ENCODE measurements around the gene TMEM168. TPM values are rescaled to one million over a fixed set of nuclear protein-coding genes. Genes with fewer than 3 reads are reported as not detected.

TMEM168 gene
- total RNA-seq, 1 experiment from 2014 or later, result 11.2 TPM

DNA sequence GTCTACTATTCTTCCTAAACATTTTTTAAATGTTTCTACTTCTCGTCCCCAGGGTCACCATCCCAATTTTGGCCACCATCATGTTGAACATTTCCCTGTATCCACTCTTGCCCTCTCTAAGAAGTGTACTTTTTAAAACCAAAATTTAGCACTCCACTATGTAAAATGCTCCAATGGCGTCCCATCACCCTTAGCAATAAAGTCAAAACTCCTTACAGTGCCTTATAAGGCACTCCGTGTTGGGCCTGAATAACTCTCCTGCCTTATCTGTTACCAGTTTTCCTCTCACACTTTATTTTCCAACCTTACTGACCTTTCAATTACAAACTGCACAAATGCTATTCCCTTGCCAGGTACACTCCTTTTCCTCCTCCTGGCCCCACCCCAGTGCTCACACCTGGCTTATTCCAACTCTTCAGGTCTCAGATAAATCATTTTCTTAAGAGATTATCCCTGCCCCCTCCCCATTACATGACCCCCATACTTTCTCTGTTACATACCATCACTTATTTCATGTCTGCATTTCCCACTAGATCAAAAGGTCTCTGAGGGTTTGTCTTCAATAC is 1.3 kb downstream of the TMEM168 start (continued):
- TF ChIP-seq ZNF232 (CRISPR knock-in tag; IDR thresholded peaks at IDR 0.05) (no peak), FOXP1 (CRISPR knock-in tag; IDR thresholded peaks at IDR 0.05; ENCODE audit: borderline replicate concordance) (no peak)

DNA sequence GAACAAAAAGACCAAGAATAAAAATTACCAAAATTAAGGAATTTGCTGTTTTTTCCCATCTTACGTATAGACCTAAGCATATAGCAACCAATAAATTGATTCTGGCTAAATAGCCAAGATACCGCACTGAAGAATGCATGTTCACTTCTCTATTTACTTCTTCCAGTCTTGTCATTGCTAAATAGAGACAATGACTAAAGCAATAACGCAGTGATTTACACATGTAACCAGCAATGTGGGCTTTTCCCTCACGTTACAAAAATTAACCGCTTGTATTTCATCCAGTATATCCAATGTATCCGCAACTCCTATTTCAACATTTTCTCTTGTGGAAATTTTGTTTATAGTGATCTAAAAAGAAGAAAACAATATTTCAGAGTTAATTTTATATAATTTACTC is 5.6 kb downstream of the TMEM168 start:
- TF ChIP-seq, protein P1, sequence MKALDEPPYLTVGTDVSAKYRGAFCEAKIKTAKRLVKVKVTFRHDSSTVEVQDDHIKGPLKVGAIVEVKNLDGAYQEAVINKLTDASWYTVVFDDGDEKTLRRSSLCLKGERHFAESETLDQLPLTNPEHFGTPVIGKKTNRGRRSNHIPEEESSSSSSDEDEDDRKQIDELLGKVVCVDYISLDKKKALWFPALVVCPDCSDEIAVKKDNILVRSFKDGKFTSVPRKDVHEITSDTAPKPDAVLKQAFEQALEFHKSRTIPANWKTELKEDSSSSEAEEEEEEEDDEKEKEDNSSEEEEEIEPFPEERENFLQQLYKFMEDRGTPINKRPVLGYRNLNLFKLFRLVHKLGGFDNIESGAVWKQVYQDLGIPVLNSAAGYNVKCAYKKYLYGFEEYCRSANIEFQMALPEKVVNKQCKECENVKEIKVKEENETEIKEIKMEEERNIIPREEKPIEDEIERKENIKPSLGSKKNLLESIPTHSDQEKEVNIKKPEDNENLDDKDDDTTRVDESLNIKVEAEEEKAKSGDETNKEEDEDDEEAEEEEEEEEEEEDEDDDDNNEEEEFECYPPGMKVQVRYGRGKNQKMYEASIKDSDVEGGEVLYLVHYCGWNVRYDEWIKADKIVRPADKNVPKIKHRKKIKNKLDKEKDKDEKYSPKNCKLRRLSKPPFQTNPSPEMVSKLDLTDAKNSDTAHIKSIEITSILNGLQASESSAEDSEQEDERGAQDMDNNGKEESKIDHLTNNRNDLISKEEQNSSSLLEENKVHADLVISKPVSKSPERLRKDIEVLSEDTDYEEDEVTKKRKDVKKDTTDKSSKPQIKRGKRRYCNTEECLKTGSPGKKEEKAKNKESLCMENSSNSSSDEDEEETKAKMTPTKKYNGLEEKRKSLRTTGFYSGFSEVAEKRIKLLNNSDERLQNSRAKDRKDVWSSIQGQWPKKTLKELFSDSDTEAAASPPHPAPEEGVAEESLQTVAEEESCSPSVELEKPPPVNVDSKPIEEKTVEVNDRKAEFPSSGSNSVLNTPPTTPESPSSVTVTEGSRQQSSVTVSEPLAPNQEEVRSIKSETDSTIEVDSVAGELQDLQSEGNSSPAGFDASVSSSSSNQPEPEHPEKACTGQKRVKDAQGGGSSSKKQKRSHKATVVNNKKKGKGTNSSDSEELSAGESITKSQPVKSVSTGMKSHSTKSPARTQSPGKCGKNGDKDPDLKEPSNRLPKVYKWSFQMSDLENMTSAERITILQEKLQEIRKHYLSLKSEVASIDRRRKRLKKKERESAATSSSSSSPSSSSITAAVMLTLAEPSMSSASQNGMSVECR (CRISPR knock-in tag; IDR thresholded peaks at IDR 0.05; ENCODE audit: borderline replicate concordance), result no peak
- TF ChIP-seq, protein P2, sequence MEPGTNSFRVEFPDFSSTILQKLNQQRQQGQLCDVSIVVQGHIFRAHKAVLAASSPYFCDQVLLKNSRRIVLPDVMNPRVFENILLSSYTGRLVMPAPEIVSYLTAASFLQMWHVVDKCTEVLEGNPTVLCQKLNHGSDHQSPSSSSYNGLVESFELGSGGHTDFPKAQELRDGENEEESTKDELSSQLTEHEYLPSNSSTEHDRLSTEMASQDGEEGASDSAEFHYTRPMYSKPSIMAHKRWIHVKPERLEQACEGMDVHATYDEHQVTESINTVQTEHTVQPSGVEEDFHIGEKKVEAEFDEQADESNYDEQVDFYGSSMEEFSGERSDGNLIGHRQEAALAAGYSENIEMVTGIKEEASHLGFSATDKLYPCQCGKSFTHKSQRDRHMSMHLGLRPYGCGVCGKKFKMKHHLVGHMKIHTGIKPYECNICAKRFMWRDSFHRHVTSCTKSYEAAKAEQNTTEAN (CRISPR knock-in tag; IDR thresholded peaks at IDR 0.05), result no peak
- TF ChIP-seq NR3C1 (CRISPR knock-in tag; conservative IDR thresholded peaks at IDR 0.05; ENCODE audit: low read depth), result no peak
- TF ChIP-seq ZBTB21 (CRISPR knock-in tag; IDR thresholded peaks at IDR 0.05; ENCODE audit: borderline replicate concordance), result no peak
- TF ChIP-seq, protein P3, sequence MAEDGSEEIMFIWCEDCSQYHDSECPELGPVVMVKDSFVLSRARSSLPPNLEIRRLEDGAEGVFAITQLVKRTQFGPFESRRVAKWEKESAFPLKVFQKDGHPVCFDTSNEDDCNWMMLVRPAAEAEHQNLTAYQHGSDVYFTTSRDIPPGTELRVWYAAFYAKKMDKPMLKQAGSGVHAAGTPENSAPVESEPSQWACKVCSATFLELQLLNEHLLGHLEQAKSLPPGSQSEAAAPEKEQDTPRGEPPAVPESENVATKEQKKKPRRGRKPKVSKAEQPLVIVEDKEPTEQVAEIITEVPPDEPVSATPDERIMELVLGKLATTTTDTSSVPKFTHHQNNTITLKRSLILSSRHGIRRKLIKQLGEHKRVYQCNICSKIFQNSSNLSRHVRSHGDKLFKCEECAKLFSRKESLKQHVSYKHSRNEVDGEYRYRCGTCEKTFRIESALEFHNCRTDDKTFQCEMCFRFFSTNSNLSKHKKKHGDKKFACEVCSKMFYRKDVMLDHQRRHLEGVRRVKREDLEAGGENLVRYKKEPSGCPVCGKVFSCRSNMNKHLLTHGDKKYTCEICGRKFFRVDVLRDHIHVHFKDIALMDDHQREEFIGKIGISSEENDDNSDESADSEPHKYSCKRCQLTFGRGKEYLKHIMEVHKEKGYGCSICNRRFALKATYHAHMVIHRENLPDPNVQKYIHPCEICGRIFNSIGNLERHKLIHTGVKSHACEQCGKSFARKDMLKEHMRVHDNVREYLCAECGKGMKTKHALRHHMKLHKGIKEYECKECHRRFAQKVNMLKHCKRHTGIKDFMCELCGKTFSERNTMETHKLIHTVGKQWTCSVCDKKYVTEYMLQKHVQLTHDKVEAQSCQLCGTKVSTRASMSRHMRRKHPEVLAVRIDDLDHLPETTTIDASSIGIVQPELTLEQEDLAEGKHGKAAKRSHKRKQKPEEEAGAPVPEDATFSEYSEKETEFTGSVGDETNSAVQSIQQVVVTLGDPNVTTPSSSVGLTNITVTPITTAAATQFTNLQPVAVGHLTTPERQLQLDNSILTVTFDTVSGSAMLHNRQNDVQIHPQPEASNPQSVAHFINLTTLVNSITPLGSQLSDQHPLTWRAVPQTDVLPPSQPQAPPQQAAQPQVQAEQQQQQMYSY (CRISPR knock-in tag; IDR thresholded peaks at IDR 0.05), result no peak
- TF ChIP-seq PRRX2 (CRISPR knock-in tag; IDR thresholded peaks at IDR 0.05), result no peak
- TF ChIP-seq, protein P4, sequence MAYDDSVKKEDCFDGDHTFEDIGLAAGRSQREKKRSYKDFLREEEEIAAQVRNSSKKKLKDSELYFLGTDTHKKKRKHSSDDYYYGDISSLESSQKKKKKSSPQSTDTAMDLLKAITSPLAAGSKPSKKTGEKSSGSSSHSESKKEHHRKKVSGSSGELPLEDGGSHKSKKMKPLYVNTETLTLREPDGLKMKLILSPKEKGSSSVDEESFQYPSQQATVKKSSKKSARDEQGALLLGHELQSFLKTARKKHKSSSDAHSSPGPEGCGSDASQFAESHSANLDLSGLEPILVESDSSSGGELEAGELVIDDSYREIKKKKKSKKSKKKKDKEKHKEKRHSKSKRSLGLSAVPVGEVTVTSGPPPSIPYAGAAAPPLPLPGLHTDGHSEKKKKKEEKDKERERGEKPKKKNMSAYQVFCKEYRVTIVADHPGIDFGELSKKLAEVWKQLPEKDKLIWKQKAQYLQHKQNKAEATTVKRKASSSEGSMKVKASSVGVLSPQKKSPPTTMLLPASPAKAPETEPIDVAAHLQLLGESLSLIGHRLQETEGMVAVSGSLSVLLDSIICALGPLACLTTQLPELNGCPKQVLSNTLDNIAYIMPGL (CRISPR knock-in tag; IDR thresholded peaks at IDR 0.05), result no peak
- TF ChIP-seq, protein P5, sequence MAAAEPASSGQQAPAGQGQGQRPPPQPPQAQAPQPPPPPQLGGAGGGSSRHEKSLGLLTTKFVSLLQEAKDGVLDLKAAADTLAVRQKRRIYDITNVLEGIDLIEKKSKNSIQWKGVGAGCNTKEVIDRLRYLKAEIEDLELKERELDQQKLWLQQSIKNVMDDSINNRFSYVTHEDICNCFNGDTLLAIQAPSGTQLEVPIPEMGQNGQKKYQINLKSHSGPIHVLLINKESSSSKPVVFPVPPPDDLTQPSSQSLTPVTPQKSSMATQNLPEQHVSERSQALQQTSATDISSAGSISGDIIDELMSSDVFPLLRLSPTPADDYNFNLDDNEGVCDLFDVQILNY (CRISPR knock-in tag; IDR thresholded peaks at IDR 0.05), result no peak
- no peak for TF ChIP-seq FOXP1 (CRISPR knock-in tag; IDR thresholded peaks at IDR 0.05; ENCODE audit: borderline replicate concordance)
- TF ChIP-seq KAT7 (CRISPR knock-in tag; IDR thresholded peaks at IDR 0.05; ENCODE audit: borderline replicate concordance), result no peak
- no peak for TF ChIP-seq GTF2I (CRISPR knock-in tag; conservative IDR thresholded peaks at IDR 0.05)
- TF ChIP-seq ZNF219 (CRISPR knock-in tag; IDR thresholded peaks at IDR 0.05; ENCODE audit: borderline replicate concordance), result no peak
- no peak for TF ChIP-seq NR2C2 (CRISPR knock-in tag; IDR thresholded peaks at IDR 0.05)
- TF ChIP-seq CREM (CRISPR knock-in tag; IDR thresholded peaks at IDR 0.05), result no peak
- H3K27ac Mint-ChIP-seq, result no peak overlapping the region
- ChIA-PET POLR2A (no interaction called here), CTCF (no interaction called here)
- no peaks in the 10 kb centered on the region; the same call in 1 of the 2 replicates for H3K36me3 Mint-ChIP-seq
- no peaks in the 10 kb centered on the region for H3K9me3 Mint-ChIP-seq
- H3K4me1 Mint-ChIP-seq, result peaks cover 15% of the 10 kb centered on the region
- H3K27me3 Mint-ChIP-seq (ENCODE audit: low read depth), result 0 out of 2 replicates have a peak, but pooled peaks cover 1% of the 10 kb centered on the region
- DNase-seq (ENCODE audit: low spot score) (no peak), ATAC-seq (no peak)
- H3K4me3 Mint-ChIP-seq, result no peak overlapping the region
